H1 (cell line): ENCODE results near the gene MOV10L1. TPM values are rescaled to one million over a fixed set of nuclear protein-coding genes. Genes with fewer than 3 reads are reported as not detected.

Source experiments
- BACH1 ChIP-seq: IDR thresholded peaks from 2 replicates; pipeline ENCODE4 v1.6.1; 2012; ENCODE audit warnings: low read length, improper control_type of control experiment
- MAFK ChIP-seq: IDR thresholded peaks from 2 replicates; pipeline ENCODE4 v1.6.1; 2012; ENCODE audit warnings: low read depth, mild to moderate bottlenecking, improper control_type of control experiment, low read length
- POLR2A ChIP-seq, 2 experiments: IDR thresholded peaks; 1 replicate in 1 of 2; 2 replicates in 1 of 2; pipeline ENCODE4 v1.6.1; 2011; ENCODE audit warnings: low read depth in 2 of 2, low read length in 2 of 2, mild to moderate bottlenecking in 2 of 2; ENCODE audit errors: control extremely low read depth in 1 of 2
- RAD21 ChIP-seq, 2 experiments: IDR thresholded peaks in 1 of 2; conservative IDR thresholded peaks in 1 of 2; 2 replicates each; pipeline ENCODE4 v1.6.1; 2011; ENCODE audit warnings: low read depth in 2 of 2, low read length in 2 of 2, improper control_type of control experiment in 1 of 2, inconsistent platforms in 1 of 2, mild to moderate bottlenecking in 1 of 2, moderate library complexity in 1 of 2
- SIN3A ChIP-seq, 2 experiments: IDR thresholded peaks in 1 of 2; conservative IDR thresholded peaks in 1 of 2; 2 replicates each; pipeline ENCODE4 v1.6.1; 2011 to 2012; ENCODE audit warnings: low read length in 2 of 2, improper control_type of control experiment in 1 of 2, low read depth in 1 of 2, mild to moderate bottlenecking in 1 of 2
- SIRT6 ChIP-seq: IDR thresholded peaks from one replicate; pipeline ENCODE4 v1.7.1; 2012; ENCODE audit warnings: low read length, inconsistent platforms
- SP2 ChIP-seq: IDR thresholded peaks from 2 replicates; pipeline ENCODE4 v1.6.1; 2012; ENCODE audit warnings: mild to moderate bottlenecking, low read length, inconsistent platforms
- polyA plus RNA-seq, 7 experiments: library from polyadenylated mRNA; depleted of rRNA in 3 of 7; stranded (reverse) in 5 of 7; unstranded in 2 of 7; fragments of >200 nt in 5 of 7; fragments of 200-250 nt in 2 of 7; gene quantifications; 1 replicate in 5 of 7; 2 replicates in 1 of 7; 4 replicates in 1 of 7; pipeline versions ENCODE4 v1.2.1 to v1.2.3, GENCODE V29; 2011 to 2013; ENCODE audit warnings: missing spikeins in 2 of 7, mixed read lengths in 2 of 7
- total RNA-seq: library from RNA; stranded (reverse); fragmentation: NEBNext Ultra II Directional; extraction: Animal tissue kit (Norgen Biotek cat#: 25700); gene quantifications from 2 replicates; pipeline ENCODE4 v1.2.1, GENCODE V29; 2021
- TF ChIP-seq, protein P1 (sequence below): fragments of 300-600 bp; sonication (generic); IDR thresholded peaks from 2 replicates; pipeline ENCODE4 v1.7.1; 2012; ENCODE audit warnings: low read length, moderate library complexity, mild to moderate bottlenecking, inconsistent platforms; ENCODE audit not compliant: insufficient replicate concordance

MOV10L1 gene
- total and polyA plus RNA-seq, 2 of the 8 experiments (the other 6 are each of a cell fraction or from before 2014, with no cell fraction given) = 0.32 TPM; not detected in 1

DNA sequence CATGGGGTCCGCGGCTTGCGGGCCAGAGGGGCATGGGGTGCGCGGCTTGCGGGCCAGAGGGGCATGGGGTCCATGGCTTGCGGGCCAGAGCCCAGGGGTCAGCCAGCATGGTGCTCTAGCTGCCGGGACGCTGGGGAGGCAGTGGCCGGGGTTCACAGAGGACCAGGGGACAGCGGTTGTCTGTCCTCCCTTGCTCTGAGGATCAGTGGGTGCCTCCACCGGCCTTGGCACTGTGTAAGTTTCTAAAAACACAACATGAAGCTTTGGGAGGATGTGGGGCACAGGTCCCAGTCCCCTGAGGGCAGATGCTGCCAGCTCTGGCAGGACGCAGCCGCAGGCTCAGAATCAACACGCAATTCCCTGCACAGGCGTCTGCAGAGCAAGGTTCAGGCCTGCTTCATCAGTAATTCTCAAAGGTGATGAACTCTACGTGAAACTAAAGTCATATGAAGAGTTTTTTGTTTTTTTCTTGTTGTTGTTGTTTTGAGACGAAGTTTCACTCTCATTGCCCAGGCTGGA lies 7.5 kb upstream of the MOV10L1 start (continued):
- TF ChIP-seq SIN3A (conservative IDR thresholded peaks at IDR 0.05 in 1 of 2, IDR thresholded peaks at IDR 0.05 in 1 of 2; ENCODE audit: low read depth in 1 of 2, low read length in 2 of 2) = no peak
- TF ChIP-seq RAD21 (IDR thresholded peaks at IDR 0.05 in 1 of 2, conservative IDR thresholded peaks at IDR 0.05 in 1 of 2; ENCODE audit: low read depth in 2 of 2, low read length in 2 of 2) = no peak
- TF ChIP-seq, protein P1, sequence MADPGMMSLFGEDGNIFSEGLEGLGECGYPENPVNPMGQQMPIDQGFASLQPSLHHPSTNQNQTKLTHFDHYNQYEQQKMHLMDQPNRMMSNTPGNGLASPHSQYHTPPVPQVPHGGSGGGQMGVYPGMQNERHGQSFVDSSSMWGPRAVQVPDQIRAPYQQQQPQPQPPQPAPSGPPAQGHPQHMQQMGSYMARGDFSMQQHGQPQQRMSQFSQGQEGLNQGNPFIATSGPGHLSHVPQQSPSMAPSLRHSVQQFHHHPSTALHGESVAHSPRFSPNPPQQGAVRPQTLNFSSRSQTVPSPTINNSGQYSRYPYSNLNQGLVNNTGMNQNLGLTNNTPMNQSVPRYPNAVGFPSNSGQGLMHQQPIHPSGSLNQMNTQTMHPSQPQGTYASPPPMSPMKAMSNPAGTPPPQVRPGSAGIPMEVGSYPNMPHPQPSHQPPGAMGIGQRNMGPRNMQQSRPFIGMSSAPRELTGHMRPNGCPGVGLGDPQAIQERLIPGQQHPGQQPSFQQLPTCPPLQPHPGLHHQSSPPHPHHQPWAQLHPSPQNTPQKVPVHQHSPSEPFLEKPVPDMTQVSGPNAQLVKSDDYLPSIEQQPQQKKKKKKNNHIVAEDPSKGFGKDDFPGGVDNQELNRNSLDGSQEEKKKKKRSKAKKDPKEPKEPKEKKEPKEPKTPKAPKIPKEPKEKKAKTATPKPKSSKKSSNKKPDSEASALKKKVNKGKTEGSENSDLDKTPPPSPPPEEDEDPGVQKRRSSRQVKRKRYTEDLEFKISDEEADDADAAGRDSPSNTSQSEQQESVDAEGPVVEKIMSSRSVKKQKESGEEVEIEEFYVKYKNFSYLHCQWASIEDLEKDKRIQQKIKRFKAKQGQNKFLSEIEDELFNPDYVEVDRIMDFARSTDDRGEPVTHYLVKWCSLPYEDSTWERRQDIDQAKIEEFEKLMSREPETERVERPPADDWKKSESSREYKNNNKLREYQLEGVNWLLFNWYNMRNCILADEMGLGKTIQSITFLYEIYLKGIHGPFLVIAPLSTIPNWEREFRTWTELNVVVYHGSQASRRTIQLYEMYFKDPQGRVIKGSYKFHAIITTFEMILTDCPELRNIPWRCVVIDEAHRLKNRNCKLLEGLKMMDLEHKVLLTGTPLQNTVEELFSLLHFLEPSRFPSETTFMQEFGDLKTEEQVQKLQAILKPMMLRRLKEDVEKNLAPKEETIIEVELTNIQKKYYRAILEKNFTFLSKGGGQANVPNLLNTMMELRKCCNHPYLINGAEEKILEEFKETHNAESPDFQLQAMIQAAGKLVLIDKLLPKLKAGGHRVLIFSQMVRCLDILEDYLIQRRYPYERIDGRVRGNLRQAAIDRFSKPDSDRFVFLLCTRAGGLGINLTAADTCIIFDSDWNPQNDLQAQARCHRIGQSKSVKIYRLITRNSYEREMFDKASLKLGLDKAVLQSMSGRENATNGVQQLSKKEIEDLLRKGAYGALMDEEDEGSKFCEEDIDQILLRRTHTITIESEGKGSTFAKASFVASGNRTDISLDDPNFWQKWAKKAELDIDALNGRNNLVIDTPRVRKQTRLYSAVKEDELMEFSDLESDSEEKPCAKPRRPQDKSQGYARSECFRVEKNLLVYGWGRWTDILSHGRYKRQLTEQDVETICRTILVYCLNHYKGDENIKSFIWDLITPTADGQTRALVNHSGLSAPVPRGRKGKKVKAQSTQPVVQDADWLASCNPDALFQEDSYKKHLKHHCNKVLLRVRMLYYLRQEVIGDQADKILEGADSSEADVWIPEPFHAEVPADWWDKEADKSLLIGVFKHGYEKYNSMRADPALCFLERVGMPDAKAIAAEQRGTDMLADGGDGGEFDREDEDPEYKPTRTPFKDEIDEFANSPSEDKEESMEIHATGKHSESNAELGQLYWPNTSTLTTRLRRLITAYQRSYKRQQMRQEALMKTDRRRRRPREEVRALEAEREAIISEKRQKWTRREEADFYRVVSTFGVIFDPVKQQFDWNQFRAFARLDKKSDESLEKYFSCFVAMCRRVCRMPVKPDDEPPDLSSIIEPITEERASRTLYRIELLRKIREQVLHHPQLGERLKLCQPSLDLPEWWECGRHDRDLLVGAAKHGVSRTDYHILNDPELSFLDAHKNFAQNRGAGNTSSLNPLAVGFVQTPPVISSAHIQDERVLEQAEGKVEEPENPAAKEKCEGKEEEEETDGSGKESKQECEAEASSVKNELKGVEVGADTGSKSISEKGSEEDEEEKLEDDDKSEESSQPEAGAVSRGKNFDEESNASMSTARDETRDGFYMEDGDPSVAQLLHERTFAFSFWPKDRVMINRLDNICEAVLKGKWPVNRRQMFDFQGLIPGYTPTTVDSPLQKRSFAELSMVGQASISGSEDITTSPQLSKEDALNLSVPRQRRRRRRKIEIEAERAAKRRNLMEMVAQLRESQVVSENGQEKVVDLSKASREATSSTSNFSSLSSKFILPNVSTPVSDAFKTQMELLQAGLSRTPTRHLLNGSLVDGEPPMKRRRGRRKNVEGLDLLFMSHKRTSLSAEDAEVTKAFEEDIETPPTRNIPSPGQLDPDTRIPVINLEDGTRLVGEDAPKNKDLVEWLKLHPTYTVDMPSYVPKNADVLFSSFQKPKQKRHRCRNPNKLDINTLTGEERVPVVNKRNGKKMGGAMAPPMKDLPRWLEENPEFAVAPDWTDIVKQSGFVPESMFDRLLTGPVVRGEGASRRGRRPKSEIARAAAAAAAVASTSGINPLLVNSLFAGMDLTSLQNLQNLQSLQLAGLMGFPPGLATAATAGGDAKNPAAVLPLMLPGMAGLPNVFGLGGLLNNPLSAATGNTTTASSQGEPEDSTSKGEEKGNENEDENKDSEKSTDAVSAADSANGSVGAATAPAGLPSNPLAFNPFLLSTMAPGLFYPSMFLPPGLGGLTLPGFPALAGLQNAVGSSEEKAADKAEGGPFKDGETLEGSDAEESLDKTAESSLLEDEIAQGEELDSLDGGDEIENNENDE = no peak
- no peak for TF ChIP-seq SP2
- TF ChIP-seq BACH1 = no peak
- no peak for TF ChIP-seq SIRT6
- no peak for TF ChIP-seq POLR2A (IDR thresholded peaks at IDR 0.05; ENCODE audit: control extremely low read depth in 1 of 2, low read depth in 2 of 2, low read length in 2 of 2)
- no peak for TF ChIP-seq MAFK
